Prostate gland (tissue), 2 donors: ENCODE results near the gene RDH8. TPM values are rescaled to one million over a fixed set of nuclear protein-coding genes. Genes with fewer than 3 reads are reported as not detected.

Experiments
- DNase-seq: peaks from one replicate; pipeline ENCODE4 v3.0.0-alpha.2; 2019; ENCODE audit warnings: low spot score
- H3K27ac ChIP-seq, 2 donors: fragments of 200-600 bp; sonication (generic); 2 replicates each; pipeline ENCODE4 v1.5.1; 2017 to 2019
- H3K27me3 ChIP-seq: fragments of 200-600 bp; sonication (generic); replicated peaks from 2 replicates; pipeline ENCODE4 v1.5.1; 2019; ENCODE audit not compliant: insufficient read depth
- H3K36me3 ChIP-seq, 2 donors: fragments of 200-600 bp; sonication (generic); 1 replicate in 1 of 2; 2 replicates in 1 of 2; pipeline versions ENCODE4 v1.5.1 to v1.8.1; 2017 to 2019
- H3K4me1 ChIP-seq: fragments of 200-600 bp; sonication (generic); replicated peaks from 2 replicates; pipeline ENCODE4 v1.5.1; 2019
- H3K4me3 ChIP-seq, 2 donors: fragments of 200-600 bp; sonication (generic); 2 replicates each; pipeline ENCODE4 v1.5.1; 2017 to 2019
- H3K9me3 ChIP-seq: fragments of 200-600 bp; sonication (generic); 2 replicates; pipeline ENCODE4 v1.5.1; 2017
- CTCF ChIP-seq, 4 experiments: fragments of 200-600 bp in 2 of 4; fragments of 450-650 bp in 2 of 4; sonication (generic) in 2 of 4; IDR thresholded peaks; 1 replicate in 3 of 4; 2 replicates in 1 of 4; pipeline ENCODE4 v1.5.1; 2016 to 2019; ENCODE audit warnings: antibody characterized with exemption in 4 of 4, mild to moderate bottlenecking in 2 of 4, moderate library complexity in 2 of 4
- POLR2A ChIP-seq: fragments of 450-650 bp; IDR thresholded peaks from one replicate; pipeline ENCODE4 v1.6.1; 2016; ENCODE audit warnings: antibody characterized with exemption, mild to moderate bottlenecking
- POLR2AphosphoS5 ChIP-seq: sonication (generic); formaldehyde crosslinking; IDR thresholded peaks from one replicate; pipeline ENCODE4 v1.6.1; 2017; ENCODE audit warnings: antibody characterized with exemption
- WGBS: methylation state at CpG from one replicate; pipeline ENCODE4 v1.1.5; 2018; 5-methylcytosine and 5-hydroxymethylcytosine counted together
- intact Hi-C: fragments of 100-400 bp; cut with DNase I; formaldehyde crosslinking; loops from one replicate; pipeline ENCODE4 v1.14.2; 2022
- total RNA-seq, 2 donors: library from RNA; depleted of rRNA; stranded (reverse); fragments of >200 nt; gene quantifications; one replicate each; pipeline ENCODE4 v1.1.0, GENCODE V29; 2016

Gene RDH8
- total RNA-seq, 2 donors from 2014 or later = not detected

GRCh38 chr19:10037809-10038208 is 24.5 kb downstream of the RDH8 start:
- H3K36me3 ChIP-seq = no peaks in the 10 kb centered on the region
- intact Hi-C loops = no loop called here
- no peak for DNase-seq
- no peak overlapping the region for H3K4me3 ChIP-seq
- H3K9me3 ChIP-seq = no peaks in the 10 kb centered on the region
- TF ChIP-seq POLR2A (no peak), CTCF (IDR thresholded peaks at IDR 0.05) (no peak), POLR2AphosphoS5 (no peak)
- no peaks in the 10 kb centered on the region for H3K4me1 ChIP-seq
- peaks cover 3% of the 10 kb centered on the region for H3K27me3 ChIP-seq
- no peak overlapping the region for H3K27ac ChIP-seq
- 48% methylated on average over 5 of the region's 5 CpGs for WGBS

DNA sequence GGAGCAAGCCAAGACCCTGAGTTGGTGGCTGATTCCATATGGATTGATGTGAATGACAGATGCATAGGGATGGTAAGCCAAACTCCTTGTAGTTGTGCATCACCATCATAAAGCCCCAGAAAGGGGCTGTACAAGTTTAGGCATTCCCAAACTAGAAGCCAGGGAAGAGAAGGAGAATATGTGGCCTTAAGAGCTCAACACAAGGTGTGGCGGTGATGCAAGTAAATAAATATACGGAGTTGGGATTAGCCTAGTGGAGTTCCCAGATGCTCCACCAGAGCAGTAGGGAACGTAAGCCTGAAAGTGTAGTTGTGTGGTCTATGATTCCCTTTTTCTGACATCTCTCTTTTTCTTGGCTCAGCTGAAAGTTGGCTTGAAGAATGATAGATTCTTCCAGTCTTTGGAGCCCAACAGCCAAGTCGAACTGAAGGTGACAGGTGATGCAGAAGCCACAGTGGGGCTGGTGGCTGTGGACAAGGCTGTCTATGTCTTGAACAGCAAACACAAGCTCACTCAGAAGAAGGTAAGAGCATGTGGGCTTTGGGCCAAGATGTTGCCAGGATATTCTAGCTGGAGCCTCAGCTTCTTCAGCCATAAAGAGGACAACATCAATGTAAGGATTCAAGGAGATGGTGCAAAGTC is 30.1 kb downstream of the RDH8 start:
- no peaks in the 10 kb centered on the region for H3K36me3 ChIP-seq
- no peaks in the 10 kb centered on the region for H3K27me3 ChIP-seq
- no peak for DNase-seq
- H3K4me1 ChIP-seq = no peaks in the 10 kb centered on the region
- intact Hi-C loops = no loop called here
- H3K9me3 ChIP-seq = peaks cover 6% of the 10 kb centered on the region
- no peak for TF ChIP-seq POLR2AphosphoS5
- TF ChIP-seq CTCF (IDR thresholded peaks at IDR 0.05) = no peak
- no peak for TF ChIP-seq POLR2A
- no peak overlapping the region for H3K27ac ChIP-seq
- H3K4me3 ChIP-seq = no peak overlapping the region
- WGBS = 74% methylated on average over 4 of the region's 4 CpGs

GRCh38 chr19:10044390-10044789 is 31.1 kb downstream of the RDH8 start:
- peaks cover 6% of the 10 kb centered on the region for H3K9me3 ChIP-seq
- intact Hi-C loops = no loop called here

DNA sequence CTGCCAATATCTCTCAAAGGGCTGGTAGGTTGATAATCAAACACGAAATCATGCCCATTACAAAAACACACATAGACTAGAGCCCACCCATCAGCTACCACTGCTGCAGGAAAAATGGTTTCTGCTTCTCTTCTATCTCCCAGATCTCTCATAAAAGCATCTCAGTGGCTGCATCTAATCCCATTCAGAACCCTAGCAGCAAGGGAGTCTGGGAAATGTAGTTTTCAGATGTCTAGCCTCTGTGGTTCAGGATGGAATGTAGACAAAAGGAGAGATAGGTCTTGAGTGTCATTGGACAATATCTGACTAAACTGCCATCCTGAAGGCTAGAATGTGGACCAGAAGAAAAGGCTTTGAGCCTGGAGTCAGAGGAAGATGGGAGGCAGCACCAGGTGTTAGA is 32.1 kb downstream of the RDH8 start:
- intact Hi-C loops = no loop called here
- no peak for DNase-seq
- Histone ChIP-seq H3K36me3 (no peaks in the 10 kb centered on the region), H3K4me3 (no peak overlapping the region), H3K27me3 (no peaks in the 10 kb centered on the region), H3K4me1 (no peaks in the 10 kb centered on the region), H3K27ac (no peak overlapping the region), H3K9me3 (peaks cover 6% of the 10 kb centered on the region)
- TF ChIP-seq POLR2AphosphoS5 (no peak), CTCF (IDR thresholded peaks at IDR 0.05) (no peak), POLR2A (no peak)
- 57% methylated on average over 1 of the region's 1 CpG for WGBS

More at GRCh38 chr19:10044390-10044789, 31.1 kb downstream of the RDH8 start:
- Histone ChIP-seq H3K4me3 (no peak overlapping the region), H3K27me3 (no peaks in the 10 kb centered on the region), H3K36me3 (no peaks in the 10 kb centered on the region), H3K4me1 (no peaks in the 10 kb centered on the region), H3K27ac (no peak overlapping the region)
- no peak for DNase-seq
- TF ChIP-seq CTCF (IDR thresholded peaks at IDR 0.05) = no peak
- WGBS = 64% methylated on average over 1 of the region's 1 CpG

GRCh38 chr19:10049626-10050025 is 36.3 kb downstream of the RDH8 start:
- Histone ChIP-seq H3K9me3 (no peaks in the 10 kb centered on the region), H3K4me3 (no peak overlapping the region), H3K27me3 (no peaks in the 10 kb centered on the region), H3K4me1 (no peaks in the 10 kb centered on the region), H3K36me3 (no peaks in the 10 kb centered on the region), H3K27ac (no peak overlapping the region)
- DNase-seq = no peak
- intact Hi-C loops = no loop called here
- WGBS = 51% methylated on average over 2 of the region's 2 CpGs
- TF ChIP-seq CTCF (IDR thresholded peaks at IDR 0.05) = no peak
- TF ChIP-seq POLR2A = no peak
